GM21367 (cell line): ENCODE data around the gene PRDM15.

Source experiments
- ATAC-seq: cut with Tn5 transposase; IDR thresholded peaks from one replicate; pipeline ENCODE4 v1.9.1; 2021; ENCODE audit not compliant: unreplicated experiment

PRDM15 gene

DNA sequence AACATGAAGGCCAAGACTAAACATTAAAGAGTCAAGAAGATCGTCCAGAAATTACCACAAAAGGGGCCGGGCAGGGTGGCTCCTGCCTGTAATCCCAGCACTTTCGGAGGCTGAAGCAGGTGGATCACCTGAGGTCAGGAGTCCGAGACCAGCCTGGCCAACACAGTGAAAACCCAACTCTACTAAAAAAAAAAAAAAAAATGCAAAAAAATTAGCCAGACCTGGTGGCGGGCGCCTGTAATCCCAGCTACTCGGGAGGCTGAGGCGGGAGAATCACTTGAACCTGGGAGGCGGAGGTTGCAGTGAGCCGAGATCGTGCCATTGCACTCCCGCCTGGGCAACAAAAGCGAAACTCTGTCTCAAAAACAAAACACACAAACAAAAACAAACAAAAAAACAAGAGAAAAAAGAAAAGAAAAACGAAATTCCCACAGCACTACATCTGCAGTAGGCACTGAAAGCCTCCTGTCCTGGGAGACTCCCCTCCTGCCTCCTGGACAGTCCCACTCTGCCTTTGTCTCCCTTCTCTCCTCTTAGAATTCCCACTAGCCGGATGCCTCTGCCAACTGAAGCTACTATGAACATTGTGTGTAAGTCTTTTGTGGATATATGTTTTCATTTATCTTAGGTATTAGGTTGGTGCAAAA is 94.6 kb downstream of the PRDM15 start:
- no peak for ATAC-seq

DNA sequence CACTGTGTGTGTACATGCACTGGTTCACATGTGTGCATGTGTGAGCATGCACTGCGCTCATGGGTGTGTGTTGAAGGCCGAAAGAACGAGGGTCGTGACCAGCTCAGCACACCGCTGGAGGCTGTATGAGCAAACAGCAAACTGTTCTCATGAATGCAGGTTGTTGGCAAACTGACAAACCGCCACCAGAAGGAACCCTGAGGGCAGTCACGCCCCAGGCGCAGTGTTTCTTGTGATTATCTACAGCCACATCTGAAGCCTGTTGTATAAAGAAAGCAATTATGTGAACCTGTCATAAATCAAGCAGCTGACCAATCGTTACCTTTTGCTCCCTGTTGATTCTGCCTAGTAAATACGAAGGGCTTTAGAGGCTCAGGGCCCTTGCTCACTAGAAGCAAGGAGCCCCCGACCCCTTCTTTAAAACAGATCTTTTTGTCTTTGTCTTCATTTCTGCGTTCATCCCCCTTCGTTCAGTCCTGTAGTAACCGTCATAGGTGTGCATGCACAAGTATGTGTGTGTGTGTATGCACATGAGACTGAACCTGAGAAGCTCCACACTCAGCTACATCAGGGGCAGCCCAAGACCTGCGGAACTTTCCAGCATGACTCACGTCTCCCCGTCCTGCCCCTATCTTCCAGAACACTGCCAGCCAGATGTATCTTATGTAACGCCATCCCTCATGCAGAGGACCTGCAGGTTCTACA is 95.5 kb downstream of the PRDM15 start:
- no peak for ATAC-seq

DNA sequence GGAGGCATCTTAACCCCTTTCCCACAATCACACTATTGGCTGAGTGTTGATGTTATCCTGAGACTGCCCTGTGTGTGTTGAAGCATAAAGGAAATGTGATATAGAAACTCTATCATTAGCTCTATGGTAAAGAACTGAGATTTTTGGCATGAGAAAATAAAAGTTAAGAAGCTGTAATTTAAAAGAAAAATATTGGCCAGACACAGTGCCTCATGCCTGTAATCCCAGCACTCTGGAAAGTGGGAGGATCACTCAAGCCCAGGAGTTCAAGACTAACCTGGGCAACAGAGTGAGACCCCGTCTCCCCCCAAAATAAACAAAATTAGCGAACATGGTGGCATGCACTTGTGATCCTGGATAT is 98.1 kb downstream of the PRDM15 start:
- ATAC-seq: no peak

DNA sequence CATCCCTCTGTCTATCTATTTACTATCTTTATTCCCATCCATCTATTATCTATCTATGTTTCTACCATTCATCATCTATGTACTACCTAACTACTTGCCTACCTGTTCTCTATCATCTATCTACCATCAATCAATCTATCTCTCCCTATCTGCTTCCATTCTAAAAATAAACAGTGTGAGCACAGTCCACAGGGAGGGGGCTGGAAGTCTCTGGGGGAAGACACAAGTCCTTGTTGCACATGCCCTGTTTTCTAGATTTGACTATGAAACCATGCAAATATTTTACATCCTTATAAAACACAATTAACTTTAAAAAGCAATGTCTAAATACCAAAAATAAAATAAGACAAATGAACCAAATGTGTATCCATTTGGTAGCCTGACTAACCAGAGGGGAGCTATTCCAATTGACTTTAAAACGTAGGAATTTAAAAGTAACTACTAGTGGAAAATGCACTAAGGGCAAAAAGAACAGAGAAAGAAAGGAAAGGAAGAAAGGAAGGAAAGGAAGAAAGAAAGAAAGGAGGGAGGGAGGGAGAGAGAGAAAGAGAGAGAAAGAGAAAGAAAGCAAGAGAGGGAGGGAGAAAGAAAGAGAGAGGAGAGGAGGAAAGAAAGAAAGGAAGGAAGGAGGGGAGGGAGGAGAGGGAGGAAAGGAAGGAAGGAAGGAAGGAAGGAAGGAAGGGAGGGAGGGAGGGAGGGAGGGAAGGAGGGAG is 98.7 kb downstream of the PRDM15 start:
- no peak for ATAC-seq

DNA sequence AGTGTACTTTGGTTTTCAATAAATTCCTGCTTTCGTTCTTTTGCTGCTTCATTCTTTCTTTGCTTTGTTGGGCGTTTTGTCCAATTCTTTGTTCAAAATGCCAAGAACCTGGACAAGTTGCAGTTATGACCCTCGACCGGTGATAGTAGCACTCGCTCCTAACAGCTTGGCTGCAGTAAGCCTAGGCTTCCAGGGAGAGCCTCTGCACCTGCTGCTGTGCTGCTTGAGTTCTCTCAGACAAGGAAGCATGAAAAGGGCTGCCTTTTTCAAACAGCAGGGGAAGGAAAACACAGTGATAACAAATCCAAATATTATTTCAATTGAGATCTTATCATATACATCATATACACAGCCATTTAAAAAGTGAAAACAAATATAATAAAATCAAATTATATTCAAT is 99.5 kb downstream of the PRDM15 start:
- ATAC-seq: no peak

DNA sequence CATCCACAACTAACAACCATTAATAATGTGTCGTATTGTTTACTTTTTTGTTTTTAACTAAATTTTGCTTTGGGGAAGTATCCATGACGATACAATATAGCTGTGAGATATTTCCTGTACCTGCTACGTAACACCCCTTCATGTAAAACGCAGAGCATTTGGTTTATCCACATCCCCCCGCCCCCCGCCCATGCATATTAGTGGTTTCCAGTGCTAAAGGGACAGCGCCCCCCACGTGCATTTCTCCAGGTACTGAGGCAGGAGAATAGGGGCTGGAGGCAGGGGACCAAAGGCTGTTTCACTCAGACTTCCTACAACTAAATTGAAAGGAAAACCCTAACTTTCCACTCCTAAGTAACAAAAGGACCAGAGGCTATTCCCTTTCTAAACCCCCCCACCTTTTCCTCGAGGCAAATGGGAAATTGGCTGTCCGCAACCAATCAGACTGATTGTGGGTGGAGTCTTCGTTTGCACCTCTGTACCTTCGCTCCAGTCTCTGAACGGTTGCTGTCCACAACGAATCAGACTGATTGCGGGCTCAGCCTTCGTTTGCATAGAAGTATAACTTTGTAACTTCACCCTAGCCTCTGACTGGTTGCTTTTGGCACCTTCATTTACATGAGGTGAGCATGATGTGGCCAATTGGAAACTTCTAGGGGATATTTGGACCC is 100.1 kb downstream of the PRDM15 start:
- no peak for ATAC-seq

DNA sequence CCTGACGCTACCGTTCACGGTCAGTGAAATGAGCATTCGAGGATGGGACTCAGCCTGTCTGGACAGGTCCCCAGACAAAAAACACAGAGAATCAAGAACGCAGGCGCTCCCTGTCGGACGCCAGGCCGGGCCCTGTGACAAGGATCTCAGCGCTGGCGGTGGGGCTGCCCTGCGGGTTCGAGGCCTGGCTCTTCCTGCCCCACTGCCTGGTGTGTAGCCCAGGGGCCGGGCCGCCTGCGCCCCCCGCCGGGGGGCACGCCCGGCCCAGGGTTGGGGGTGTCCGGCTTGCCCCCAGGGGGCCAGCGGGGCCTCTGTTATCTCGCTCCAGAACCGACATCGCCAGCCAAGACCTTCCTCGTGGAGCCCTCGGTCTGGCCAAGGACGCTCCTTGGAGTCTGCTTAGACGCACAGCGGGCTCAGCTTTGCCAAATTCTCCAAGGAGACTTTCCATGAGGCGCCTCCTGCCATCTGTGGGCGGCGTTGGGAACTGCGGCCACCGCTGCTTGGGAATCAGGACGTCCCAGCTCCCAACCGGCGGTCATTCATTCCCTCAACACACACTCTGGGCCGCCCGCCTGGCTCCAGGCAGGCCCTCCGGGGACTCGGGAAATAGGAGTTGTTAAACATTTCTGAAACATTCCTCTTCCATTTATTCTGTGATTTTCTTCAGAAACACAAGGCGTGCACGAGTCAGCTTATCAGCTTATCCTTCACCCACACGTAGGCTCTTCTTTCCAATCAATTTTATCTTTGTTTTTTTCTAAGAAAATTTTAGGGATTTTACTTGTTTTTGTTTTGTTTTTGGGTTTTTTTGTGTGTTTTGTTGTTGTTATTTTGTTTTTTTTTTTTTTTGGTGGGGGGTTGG is 101.0 kb downstream of the PRDM15 start:
- no peak for ATAC-seq

DNA sequence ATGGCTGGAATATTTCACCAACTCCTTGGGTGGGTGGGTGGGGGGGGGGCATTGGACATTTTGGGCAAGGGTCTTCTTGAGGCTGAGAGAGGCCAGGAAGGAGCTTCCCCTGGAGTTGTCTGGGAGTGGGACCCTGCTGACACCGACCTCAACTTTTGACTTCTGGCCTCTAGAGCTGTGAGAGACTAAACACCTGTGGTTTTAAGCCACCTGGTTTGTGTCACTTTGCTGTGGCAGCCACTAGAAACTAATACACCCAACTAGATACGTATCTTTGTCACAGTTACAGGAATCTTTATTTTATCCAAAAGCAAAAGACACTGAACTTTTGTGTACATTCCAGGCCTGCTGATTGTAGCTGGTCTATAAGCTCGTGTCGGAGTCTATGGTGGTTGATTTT is 102.4 kb downstream of the PRDM15 start:
- ATAC-seq: no peak

DNA sequence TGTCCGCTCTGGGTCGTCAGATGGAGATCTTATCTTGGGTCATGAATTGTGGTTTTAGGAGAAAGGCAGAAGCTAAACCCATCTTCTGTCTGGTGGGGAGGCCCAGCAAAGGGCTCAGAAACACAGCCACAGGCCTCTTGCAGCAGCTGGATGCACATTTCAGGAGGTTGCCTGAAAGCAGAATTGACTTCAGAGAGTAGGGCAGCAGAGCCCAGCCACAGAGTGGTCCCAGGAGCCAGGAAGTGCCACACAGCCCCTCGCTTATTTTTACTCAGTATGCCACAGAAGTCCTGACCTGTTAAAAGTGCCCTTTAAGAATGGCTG is 104.0 kb downstream of the PRDM15 start:
- ATAC-seq: no peak

DNA sequence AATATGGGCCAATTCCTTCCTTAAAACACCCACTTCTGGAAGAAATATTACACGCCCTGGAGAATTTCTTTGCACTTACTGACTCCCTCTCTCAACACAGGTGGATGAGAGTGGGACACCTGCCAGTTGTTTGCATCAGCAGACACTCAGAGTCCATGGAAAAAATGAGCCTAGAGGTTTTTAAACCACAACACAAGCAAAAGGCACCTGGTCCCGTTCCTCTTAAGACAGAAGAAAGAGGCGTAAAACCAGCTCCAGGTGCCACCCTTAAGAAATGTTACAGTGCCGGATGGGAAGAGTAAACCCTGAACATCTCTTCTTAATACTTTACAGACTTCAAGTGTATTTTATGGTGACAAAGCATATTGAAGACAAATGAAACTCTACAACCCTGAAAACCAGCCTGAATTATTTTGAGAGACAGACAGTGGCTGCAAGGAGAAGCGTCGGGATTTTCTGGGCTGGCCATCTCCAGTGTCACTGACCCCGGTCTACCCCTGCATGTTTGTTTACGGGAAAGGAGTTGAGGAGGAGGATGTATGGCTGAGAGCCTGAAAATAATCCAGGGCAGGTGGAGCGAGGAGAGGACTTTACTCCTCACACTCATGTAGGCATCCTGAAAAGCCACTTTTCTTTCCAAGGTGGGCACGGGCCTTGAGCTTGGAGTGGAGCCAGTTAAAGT is 104.5 kb downstream of the PRDM15 start:
- no peak for ATAC-seq

DNA sequence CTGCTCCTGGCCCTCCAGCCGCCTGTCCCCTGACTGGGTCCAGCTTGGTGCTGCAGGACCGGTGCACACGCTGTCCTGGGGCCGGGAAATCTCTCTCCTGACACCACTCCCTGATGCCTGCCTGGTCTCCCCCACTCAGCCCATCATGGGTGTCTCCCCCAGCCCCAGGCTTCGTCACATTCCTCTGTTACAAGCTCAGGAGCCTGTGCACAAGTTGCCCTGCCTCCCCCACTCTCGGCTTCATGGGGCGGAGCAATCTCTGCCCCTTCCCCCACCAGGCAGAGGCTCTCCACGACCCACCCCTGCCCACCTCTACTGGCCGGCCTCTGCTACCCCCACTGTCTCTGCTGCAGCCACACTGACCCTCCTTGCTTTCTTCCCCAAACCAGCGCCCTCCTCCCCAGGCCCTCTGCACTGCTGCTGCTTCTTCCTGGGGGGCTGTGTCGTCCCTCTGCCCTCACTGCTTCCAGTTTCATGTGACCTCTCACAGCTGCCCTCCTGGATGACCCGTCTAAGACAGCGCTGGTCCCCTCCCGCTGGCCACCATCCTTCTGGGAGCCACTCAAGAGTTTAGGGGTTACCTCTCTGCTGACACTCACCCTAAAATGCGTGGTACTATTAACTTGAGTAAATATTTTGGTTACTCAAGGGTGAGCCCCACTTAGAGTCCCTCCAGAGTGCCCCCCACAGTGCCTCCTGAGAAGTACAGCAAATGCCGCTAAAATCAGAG is 106.6 kb downstream of the PRDM15 start:
- no peak for ATAC-seq

DNA sequence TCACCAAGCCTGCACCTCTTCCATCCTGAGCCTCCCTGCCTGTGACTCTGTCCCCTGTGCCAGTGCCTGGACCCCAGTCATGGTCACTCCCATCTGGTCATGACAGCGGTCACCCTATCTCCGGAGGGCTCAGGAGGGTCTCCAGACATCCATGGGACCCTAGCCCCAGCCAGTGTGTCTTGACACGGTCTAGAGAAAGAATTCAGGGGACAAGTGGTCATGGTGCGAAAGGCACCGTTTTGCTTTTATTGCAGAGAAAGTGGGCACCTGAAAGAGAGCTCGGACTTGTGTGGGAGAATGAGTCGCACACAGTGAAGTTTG is 107.6 kb downstream of the PRDM15 start:
- ATAC-seq: no peak

DNA sequence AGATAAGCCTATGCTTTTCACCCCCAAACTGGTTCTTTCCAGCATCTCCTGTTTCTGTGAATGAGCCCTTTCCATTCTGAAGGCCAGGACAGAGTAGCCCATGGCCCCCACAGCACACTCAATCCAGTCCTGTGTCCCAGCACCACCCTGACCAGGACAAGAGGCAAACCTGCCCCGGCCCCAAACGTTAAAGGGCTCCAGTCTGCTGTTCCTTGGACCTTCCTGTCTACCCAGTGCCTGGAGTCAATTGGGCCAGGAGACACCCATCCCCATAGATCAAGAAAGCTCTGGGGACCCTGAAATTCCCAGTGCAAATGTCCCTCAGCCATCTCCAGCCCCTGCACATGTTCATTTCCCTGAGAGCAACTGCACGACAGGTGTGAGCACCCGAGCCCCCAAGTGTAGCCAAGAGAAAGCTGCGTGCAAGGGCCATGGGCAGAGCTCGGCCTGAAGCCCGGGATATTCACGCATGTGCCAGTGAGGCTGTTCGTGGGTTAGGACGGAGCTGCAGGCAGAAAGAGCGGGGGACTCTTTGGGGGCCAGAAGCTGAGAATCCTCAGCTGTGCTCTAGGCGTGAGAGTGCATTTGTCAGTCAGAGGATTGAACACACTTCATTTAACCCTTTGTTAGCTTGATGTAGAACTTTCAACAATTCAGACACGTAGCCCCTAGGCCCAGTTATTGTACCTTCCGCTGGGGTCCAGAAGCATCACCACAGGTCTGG is 108.1 kb downstream of the PRDM15 start:
- ATAC-seq: no peak

DNA sequence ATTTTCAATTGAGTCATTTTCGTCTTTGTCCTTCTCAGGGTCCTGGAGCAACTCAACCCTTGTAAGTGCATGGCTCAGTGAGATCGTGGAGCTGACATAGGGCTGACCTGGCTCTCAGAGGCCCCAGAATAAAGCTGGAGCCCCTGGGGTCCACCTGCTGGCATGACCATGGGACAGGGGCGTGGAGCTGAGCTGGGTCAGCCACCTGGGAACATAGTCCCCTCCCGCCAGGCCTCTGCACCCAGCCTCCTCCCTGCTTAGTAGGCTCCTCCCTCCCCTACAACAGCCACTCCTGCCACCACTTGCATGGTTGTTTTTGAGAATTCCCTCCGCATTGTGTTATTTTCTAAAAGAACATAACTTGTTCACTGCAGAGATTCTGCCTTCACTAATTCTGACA is 109.2 kb downstream of the PRDM15 start:
- ATAC-seq: no peak

DNA sequence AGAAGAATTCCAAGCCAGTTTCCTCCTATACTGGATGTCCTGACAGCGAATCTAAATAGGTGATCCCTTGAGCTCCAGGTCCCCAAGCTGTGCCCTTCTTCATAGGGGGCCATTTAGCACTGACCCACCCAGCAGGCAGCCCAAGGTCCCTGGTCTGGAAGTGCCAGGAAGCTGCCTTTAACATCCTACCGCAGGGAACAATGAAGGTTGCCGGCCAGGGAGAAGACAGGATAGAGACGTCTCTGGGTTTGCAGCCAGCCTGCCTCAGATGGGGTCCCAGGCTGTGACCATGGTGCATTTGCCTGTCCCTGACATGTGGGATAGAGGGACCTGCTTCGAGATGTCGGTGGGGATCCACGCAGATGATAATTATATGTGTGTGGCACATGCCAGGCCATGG is 109.6 kb downstream of the PRDM15 start:
- ATAC-seq: no peak

DNA sequence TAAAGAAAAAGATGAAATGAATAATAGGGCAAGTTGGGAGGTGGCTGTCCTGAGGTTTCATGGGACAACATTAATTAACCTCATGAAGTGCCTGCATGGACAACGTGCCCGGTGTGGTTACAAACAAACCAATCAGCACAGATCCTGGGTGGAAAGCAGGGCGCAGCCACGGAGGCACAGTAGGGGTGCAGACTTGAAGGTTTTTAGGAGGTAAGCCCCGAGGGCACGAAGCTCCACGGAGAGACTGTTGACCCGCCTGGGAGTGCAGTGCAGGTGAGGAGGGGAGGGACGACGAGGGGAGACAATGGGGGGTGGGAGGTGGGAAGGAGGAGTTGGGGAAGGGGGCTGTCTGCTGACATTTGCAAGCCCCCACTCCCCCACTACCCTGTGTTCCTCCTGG is 110.0 kb downstream of the PRDM15 start:
- no peak for ATAC-seq

DNA sequence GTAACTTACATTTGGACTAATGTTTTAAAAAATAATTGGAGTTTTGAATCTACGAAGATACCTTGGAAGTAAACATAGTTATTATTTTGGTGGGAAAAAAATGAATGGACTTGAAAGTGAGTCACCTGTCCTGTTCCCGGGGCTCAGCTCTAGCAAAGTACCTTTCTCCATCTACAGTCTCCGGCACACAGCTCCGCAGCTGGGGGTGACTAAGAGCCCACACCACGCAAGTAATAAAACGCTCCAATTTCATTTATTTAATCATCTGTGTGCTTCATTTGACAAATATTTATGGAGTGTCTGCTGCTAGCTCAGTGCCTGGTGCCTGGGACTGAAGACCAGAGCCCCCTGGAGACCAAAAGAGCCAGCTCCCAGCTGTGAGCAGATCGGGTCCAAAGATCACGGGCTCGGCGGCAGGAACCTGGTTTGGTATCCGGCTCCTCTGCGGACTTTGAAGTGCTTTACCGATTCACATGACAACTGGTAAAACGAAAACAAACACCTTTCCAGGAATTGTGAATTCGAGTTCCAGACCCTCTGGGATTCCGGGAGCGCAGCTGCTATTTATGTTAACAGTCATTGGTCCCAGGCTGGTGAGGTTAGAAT is 110.6 kb downstream of the PRDM15 start:
- no peak for ATAC-seq

DNA sequence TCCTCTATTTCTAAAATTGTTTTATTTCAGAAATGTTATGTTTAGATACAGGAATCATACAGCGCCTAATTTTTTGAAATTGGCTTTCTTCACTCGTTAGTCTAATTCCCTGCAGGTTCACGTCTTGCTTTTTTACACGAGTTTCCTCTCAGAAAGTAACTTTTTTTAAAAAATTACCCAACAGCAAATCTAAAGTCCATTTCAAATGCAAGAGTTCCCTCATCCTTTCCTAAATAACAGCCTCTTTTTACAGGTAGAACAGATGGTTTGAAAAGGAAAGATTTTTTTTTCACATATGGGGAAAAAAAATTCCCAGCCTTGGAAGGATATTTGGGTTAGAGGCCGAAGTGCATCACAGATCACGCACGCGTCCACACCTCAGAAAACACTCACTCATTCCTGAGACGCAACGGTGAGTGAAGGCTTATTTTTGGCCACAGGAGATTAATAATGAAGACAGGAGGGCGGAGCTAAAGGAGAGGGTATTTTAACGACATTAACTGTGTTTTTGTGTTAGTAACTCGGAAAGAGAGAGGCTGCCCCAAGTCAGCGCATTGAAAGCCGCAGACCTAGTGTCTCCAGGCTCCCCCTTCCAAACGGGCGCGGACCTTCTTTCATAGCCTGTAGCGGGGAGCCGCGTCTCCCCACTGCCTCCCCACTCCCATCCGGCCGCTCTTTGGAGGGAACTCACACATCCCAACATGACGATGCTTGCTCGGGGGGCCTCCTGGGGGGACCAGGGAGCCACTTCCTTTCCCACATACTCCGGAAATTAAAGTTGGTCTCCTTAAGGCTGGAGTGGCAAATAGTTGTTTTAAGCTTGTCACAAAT is 111.3 kb downstream of the PRDM15 start:
- ATAC-seq: no peak
